Smooth muscle cell (in vitro differentiated cells): ENCODE data around the gene CFAP54. TPM values are rescaled to one million over a fixed set of nuclear protein-coding genes. Genes with fewer than 3 reads are reported as not detected.
"Not testable (repeated sequence)": the region's sequence is repeated elsewhere in the genome, so short reads cannot be mapped to it uniquely, and the experiment has no call there.

Experiments used
- DNase-seq: peaks from one replicate; lab custom pipeline; 2025; ENCODE audit not compliant: unreplicated experiment; lab: John Stamatoyannopoulos, UW
- H2AFZ ChIP-seq: fragments of 200-600 bp; sonication (generic); 2 replicates; pipeline ENCODE4 v1.6.0; 2016; ENCODE audit warnings: antibody characterized with exemption, low read depth, mild to moderate bottlenecking
- H3F3A ChIP-seq: fragments of 200-600 bp; sonication (generic); 2 replicates; pipeline ENCODE4 v1.6.0; 2017; ENCODE audit warnings: antibody characterized with exemption, low read depth
- H3K27ac ChIP-seq: fragments of 200-600 bp; sonication (generic); 2 replicates; pipeline ENCODE4 v1.5.1; 2016; ENCODE audit warnings: low read depth, mild to moderate bottlenecking
- H3K27me3 ChIP-seq: fragments of 200-600 bp; sonication (generic); 2 replicates; pipeline ENCODE4 v1.6.1; 2016; ENCODE audit warnings: low read depth, mild to moderate bottlenecking
- H3K36me3 ChIP-seq: fragments of 200-600 bp; sonication (generic); 2 replicates; pipeline ENCODE4 v1.5.1; 2016; ENCODE audit warnings: low read depth
- H3K4me1 ChIP-seq: fragments of 200-600 bp; sonication (generic); 2 replicates; pipeline ENCODE4 v1.5.1; 2016; ENCODE audit warnings: low read depth
- H3K4me2 ChIP-seq: fragments of 200-600 bp; sonication (generic); 2 replicates; pipeline ENCODE4 v1.6.0; 2016; ENCODE audit warnings: mild to moderate bottlenecking
- H3K4me3 ChIP-seq: fragments of 200-600 bp; sonication (generic); 2 replicates; pipeline ENCODE4 v1.5.1; 2016; ENCODE audit warnings: mild to moderate bottlenecking
- H3K79me2 ChIP-seq: fragments of 200-600 bp; sonication (generic); 2 replicates; pipeline ENCODE4 v1.6.0; 2016; ENCODE audit warnings: low read depth, mild to moderate bottlenecking
- H3K9ac ChIP-seq: fragments of 200-600 bp; sonication (generic); 2 replicates; pipeline ENCODE4 v1.6.0; 2016; ENCODE audit warnings: low read depth
- H3K9me3 ChIP-seq: fragments of 200-600 bp; sonication (generic); replicated peaks from 2 replicates; pipeline ENCODE4 v1.5.1; 2016; ENCODE audit warnings: low read depth
- H4K20me1 ChIP-seq: fragments of 200-600 bp; sonication (generic); 2 replicates; pipeline ENCODE4 v1.6.0; 2016; ENCODE audit warnings: low read depth
- WGBS: methylation state at CpG from one replicate; pipeline ENCODE4 v1.1.7; 2016; ENCODE audit warnings: low lambda C conversion rate; 5-methylcytosine and 5-hydroxymethylcytosine counted together
- polyA plus RNA-seq: library from polyadenylated mRNA; unstranded; fragments of >200 nt; fragmentation: Nextera tagmentation; extraction: Ambion mirVana; gene quantifications from 2 replicates; pipeline ENCODE4 v1.2.1, GENCODE V29; 2016
- total RNA-seq: library from RNA; depleted of rRNA; stranded (reverse); fragments of >200 nt; gene quantifications from 2 replicates; pipeline ENCODE4 v1.2.3, GENCODE V29; 2014
- TF ChIP-seq, protein P1 (sequence below): fragments of 200-600 bp; sonication (generic); IDR thresholded peaks from 2 replicates; pipeline ENCODE4 v1.5.1; 2017; ENCODE audit warnings: borderline replicate concordance, mild to moderate bottlenecking, antibody characterized with exemption; ENCODE audit not compliant: insufficient read depth, poor library complexity, severe bottlenecking

The CFAP54 gene
- total and polyA plus RNA-seq, 2 experiments from 2014 or later: 0.35 to 0.67 TPM

DNA sequence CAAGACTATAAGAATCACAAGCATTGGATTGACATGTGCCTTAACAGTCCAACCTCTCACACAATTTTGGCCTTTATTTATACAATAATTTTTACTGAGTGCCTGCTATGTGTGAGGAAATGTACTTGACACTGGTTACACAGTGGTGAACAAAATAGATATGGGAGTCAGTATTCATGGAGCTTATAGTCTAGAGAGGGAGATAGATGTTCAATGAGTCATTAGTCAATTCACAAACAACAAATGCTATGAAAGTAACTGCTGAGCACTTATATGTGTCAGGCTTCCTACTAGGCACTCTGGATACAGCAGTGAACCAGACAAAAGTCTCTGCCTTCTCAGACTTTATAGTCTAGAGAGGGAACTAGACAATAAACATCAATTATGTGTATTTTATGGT is 3.7 kb downstream of the CFAP54 start:
- no peak overlapping the region for H2AFZ ChIP-seq
- no peak overlapping the region for H3K27ac ChIP-seq
- no peak overlapping the region for H3K9ac ChIP-seq
- H3K4me3 ChIP-seq: no peak overlapping the region
- no peaks in the 10 kb centered on the region for H3K79me2 ChIP-seq
- no peak for DNase-seq
- no peaks in the 10 kb centered on the region for H3K9me3 ChIP-seq
- TF ChIP-seq, protein P1, sequence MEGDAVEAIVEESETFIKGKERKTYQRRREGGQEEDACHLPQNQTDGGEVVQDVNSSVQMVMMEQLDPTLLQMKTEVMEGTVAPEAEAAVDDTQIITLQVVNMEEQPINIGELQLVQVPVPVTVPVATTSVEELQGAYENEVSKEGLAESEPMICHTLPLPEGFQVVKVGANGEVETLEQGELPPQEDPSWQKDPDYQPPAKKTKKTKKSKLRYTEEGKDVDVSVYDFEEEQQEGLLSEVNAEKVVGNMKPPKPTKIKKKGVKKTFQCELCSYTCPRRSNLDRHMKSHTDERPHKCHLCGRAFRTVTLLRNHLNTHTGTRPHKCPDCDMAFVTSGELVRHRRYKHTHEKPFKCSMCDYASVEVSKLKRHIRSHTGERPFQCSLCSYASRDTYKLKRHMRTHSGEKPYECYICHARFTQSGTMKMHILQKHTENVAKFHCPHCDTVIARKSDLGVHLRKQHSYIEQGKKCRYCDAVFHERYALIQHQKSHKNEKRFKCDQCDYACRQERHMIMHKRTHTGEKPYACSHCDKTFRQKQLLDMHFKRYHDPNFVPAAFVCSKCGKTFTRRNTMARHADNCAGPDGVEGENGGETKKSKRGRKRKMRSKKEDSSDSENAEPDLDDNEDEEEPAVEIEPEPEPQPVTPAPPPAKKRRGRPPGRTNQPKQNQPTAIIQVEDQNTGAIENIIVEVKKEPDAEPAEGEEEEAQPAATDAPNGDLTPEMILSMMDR: no peak
- H3K27me3 ChIP-seq: no peaks in the 10 kb centered on the region
- H4K20me1 ChIP-seq: no peaks in the 10 kb centered on the region
- H3K4me1 ChIP-seq: no peaks in the 10 kb centered on the region
- H3K4me2 ChIP-seq: no peak overlapping the region
- H3F3A ChIP-seq: no peaks in the 10 kb centered on the region
- no peaks in the 10 kb centered on the region for H3K36me3 ChIP-seq

DNA sequence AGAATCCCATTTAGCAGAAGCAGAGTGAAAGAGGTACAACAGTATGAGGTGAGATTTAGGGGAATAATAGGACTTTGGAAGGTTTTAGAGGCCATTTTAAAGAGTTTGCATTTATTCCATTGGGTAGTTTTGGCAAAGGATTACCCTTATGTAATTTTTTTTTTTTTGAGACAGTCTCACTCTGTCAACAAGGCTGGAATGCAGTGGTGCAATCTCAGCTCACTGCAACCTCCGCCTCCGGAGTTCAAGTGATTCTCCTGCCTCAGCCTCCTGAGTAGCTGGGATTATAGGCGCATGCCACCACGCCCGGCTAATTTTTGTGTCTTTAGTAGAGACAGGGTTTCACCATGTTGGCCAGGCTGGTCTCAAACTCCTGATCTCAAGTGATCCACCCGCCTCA is 4.8 kb downstream of the CFAP54 start:
- not testable (repeated sequence) for H3K4me2 ChIP-seq, H2AFZ ChIP-seq, H3K9ac ChIP-seq, H3K79me2 ChIP-seq, H3K27me3 ChIP-seq, H3K4me3 ChIP-seq, H3K4me1 ChIP-seq, H3K9me3 ChIP-seq, H4K20me1 ChIP-seq, H3K27ac ChIP-seq, DNase-seq, H3K36me3 ChIP-seq, H3F3A ChIP-seq
- WGBS: 95% methylated on average over 6 of the region's 6 CpGs

DNA sequence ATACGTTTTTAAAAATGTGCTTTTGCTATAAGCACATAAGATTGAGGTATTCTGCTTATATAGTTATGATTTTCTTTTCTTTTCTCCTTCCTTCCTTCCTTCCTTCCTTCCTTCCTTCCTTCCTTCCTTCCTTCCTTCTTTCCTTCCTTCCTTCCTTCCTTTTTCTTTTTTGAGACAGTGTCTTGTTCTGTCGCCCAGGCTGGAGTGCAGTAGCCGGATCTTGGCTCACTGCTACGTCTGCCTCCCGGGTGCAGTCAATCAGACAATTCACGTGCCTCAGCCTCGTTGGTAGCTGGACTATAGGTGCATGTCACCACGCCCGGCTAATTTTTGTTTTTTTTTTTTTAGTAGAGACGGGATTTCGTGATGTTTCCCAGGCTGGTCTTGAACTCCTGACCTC is 5.8 kb downstream of the CFAP54 start:
- Histone ChIP-seq H3K79me2 (no peaks in the 10 kb centered on the region), H3K4me2 (no peak overlapping the region), H3K27me3 (no peaks in the 10 kb centered on the region), H3K9me3 (no peaks in the 10 kb centered on the region), H3K9ac (no peak overlapping the region), H3F3A (no peaks in the 10 kb centered on the region), H3K4me3 (no peak overlapping the region), H2AFZ (no peak overlapping the region), H3K36me3 (no peaks in the 10 kb centered on the region), H3K4me1 (no peaks in the 10 kb centered on the region), H3K27ac (no peak overlapping the region), H4K20me1 (no peaks in the 10 kb centered on the region)
- 94% methylated on average over 11 of the region's 11 CpGs for WGBS
- DNase-seq: no peak
- TF ChIP-seq, protein P1: no peak

DNA sequence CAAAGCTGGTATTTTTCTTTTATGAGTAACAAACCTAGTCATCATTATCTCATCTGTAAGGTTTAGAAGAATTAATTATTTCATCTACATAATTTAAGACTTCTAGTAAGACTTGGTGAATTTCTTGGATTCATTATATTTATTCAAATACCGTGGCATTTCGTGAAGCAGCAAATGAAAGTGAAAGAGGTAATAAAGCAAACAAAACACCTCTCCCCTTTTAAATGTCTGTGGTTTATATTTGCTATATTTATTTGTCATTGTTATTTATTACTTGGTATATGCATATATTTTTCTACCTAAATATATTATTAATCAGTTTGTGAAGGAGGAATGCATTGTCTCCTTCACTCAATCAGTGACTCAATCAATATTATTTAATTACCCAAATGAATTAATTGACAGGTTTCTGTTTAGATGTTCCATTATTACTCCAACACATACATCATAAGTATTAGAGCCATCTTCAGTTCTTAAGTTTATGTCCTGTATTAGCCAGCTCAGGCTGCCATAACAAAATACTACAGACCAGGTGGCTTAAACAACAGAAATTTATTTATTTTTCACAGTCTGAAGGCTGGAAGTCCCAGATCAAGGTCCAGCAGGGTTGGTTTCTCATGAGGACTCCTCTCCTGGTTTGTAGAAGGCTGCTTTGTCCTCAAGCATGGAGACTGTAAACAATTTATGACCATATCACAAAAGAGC is 6.6 kb downstream of the CFAP54 start:
- TF ChIP-seq, protein P1: no peak
- Histone ChIP-seq H4K20me1 (no peaks in the 10 kb centered on the region), H3K27ac (no peak overlapping the region), H3K79me2 (no peaks in the 10 kb centered on the region), H3K9me3 (no peaks in the 10 kb centered on the region), H3F3A (no peaks in the 10 kb centered on the region), H3K4me3 (no peak overlapping the region), H3K36me3 (no peaks in the 10 kb centered on the region), H3K4me1 (no peaks in the 10 kb centered on the region), H3K4me2 (no peak overlapping the region), H3K27me3 (no peaks in the 10 kb centered on the region), H2AFZ (no peak overlapping the region), H3K9ac (no peak overlapping the region)
- no peak for DNase-seq
- 91% methylated on average over 2 of the region's 2 CpGs for WGBS
